ENCODE measurements around the gene GPHN.

Gene GPHN

DNA sequence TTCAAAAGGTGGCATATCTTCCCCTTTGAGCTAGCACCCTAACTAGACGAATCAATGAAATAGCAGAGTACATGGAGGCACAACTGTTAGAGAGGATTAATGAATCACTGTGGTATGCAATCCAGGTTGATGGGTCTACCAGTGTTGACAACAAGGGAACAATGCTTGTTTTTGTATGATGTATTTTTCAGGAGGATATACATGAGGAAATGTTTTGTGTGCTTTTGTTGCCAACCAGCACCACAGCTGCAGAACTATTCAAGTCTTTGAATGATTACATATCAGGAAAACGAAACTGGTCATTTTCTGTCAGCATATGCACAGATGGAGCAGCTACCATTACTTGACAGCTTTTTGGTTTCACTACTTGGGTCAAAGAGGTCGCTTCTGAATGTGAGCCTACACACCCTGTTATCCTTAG is 142.6 kb downstream of the GPHN start:
- TF ChIP-seq, protein P1, sequence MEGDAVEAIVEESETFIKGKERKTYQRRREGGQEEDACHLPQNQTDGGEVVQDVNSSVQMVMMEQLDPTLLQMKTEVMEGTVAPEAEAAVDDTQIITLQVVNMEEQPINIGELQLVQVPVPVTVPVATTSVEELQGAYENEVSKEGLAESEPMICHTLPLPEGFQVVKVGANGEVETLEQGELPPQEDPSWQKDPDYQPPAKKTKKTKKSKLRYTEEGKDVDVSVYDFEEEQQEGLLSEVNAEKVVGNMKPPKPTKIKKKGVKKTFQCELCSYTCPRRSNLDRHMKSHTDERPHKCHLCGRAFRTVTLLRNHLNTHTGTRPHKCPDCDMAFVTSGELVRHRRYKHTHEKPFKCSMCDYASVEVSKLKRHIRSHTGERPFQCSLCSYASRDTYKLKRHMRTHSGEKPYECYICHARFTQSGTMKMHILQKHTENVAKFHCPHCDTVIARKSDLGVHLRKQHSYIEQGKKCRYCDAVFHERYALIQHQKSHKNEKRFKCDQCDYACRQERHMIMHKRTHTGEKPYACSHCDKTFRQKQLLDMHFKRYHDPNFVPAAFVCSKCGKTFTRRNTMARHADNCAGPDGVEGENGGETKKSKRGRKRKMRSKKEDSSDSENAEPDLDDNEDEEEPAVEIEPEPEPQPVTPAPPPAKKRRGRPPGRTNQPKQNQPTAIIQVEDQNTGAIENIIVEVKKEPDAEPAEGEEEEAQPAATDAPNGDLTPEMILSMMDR (IDR thresholded peaks at IDR 0.05) = no peak

DNA sequence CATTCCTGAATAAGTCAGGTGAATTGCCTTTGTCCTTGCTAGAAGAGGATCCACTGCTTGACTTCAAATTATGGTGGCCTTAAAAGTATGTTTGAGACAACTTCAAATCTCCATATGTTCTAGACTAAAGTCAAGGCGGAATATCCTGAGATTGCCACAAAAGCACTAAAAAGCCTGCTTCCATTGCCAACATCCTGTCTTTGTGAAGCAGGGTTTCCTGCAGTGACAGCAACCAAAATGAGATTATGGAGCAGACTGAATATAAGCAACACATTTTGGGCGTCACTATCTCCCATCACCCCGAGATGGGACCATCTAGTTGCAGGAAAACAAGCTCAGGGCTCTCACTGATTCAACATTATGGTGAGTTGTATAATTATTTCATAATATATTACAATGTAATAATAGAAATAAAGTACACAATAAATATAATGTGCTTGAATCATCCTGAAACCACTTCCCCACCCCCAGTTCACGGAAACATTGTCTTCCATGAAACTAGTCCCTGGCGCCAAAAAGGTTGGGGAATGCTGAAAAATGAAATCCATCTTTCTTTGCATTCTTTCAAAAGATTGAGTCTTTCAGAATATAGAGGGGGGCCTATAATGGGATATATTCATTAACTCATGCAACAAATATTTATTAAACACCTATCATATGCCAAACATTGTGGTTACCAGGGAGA is 143.7 kb downstream of the GPHN start:
- TF ChIP-seq, protein P1 (IDR thresholded peaks at IDR 0.05) = no peak

DNA sequence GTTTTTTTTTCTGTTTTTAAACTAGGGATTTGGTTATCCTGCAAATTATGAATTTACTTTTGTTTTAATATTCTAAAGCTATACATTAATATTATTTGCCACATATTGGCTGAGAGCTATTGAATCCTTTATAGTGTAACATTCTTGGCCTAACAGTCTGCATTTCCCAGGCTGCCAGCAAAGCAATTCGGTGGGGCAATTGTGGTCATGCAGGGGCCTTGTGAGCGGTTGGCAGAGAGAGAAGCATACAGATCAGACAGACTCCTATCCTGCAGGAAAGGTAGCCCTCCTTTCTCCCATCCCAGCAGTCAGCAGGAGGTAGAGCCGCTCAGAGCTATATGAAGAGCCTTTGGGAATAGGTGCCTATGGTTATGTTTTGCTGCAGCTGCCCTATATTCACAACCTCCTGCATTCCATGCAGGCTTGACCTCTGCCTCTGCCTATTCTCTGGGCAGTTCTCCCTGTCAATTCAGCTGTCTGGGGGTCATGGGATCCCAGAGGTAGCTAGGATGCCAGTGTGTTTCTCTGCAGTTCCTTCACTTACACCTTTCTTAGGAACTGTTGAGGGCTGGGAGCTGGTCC is 144.7 kb downstream of the GPHN start:
- TF ChIP-seq, protein P1 (IDR thresholded peaks at IDR 0.05) = no peak

DNA sequence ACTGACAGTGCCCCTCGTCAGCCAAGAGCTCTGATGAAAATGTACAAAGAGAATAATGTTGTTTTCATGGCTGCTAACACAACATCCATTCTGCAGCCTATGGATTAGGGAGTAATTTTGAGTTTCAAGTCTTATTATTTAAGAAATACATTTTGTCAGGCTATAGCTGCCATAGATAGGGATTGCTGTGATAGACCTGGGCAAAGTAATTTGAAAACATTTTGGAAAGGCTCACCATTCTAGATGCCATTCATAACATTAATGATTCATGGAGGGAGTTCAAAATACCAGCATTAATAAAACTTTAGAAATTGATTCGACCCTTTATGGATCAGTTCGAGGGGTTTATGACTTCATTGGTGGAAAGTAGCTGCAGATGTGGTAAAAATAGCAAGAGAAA is 149.8 kb downstream of the GPHN start:
- TF ChIP-seq, protein P1 (IDR thresholded peaks at IDR 0.05) = no peak

DNA sequence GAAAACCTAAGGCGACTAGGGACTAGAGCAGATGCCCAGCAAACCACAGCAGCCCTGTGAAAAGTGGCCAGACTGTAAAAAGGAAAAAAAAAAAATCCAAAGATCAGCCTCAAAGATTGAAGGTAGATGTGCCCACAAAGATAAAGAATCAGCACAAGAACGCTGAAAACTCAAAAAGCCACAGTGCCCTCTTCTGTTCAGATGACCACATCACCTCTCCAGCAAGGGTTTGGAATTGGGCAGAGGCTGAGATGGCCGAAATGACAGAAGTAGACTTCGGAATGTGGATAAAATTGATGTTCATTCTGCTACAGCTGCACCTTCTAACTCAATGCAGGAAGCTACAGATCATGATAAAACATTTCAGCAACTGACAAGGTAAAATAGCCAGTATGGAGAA is 154.4 kb downstream of the GPHN start:
- TF ChIP-seq, protein P1 (IDR thresholded peaks at IDR 0.05) = peak; percentile 70

DNA sequence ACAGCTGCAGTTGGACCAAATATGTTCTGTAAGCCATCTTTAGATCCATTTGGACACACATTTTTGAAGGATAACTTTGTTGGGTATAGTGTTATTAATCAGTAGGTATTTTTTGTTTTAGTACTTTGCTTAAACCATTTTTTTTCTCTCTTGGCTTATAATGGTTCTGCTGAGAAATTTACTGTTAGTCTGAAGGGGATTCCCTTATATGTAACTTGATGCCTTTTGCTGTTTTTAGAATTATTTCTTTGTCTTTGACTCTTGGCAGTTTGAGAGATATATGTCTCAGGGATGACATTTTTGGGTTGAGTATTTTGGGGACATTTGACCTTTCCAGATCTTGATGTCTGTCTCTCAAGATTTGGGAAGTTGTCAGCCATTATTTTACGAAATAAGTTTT is 169.8 kb downstream of the GPHN start:
- TF ChIP-seq, protein P1 (IDR thresholded peaks at IDR 0.05) = no peak

DNA sequence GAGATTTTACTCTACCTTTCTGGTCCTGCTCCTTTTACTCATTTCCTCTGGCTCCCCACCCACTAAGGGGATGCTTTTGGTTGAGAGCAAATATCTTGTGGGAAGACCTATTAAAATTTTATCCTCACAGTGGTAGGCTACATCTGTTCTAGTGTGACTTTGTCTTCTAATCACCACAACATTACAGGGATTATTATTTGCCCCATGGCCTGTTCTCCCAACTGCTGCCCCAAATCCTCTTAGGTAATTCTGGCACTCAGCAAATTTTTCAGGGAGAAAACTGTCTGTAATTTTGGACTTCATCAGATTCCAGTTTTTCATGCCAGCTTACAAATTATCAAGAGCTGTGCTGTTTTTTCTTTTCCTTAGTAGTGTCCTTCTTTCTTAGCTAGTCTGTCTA is 172.3 kb downstream of the GPHN start:
- TF ChIP-seq, protein P1 (IDR thresholded peaks at IDR 0.05) = no peak
